Measurements from ENCODE around the gene MUCL3.
"Not testable (repeated sequence)": the region's sequence is repeated elsewhere in the genome, so short reads cannot be mapped to it uniquely, and the experiment has no call there.

MUCL3 gene

GRCh38 chr6:30918670-30919069, 22.1 kb upstream of the MUCL3 start:
- Histone ChIP-seq H3K9ac (no peak overlapping the region), H3K27me3 (no peaks in the 10 kb centered on the region), H3K4me2 (no peak overlapping the region), H3K36me3 (peaks cover 79% of the 10 kb centered on the region), H3K9me3 (no peaks in the 10 kb centered on the region), H3K27ac (no peak overlapping the region), H3K4me1 (peaks cover 17% of the 10 kb centered on the region), H4K20me1 (no peaks in the 10 kb centered on the region), H3K4me3 (no peak overlapping the region)
- TF ChIP-seq Cebpa-rat (IDR thresholded peaks at IDR 0.05) = no peak

GRCh38 chr6:30922447-30922852, 18.3 kb upstream of the MUCL3 start:
- H4K20me1 ChIP-seq = no peaks in the 10 kb centered on the region
- H3K4me3 ChIP-seq = no peak overlapping the region
- H3K27ac ChIP-seq = no peak overlapping the region
- H3K4me2 ChIP-seq = no peak overlapping the region
- TF ChIP-seq Cebpa-rat (IDR thresholded peaks at IDR 0.05) = no peak
- no peaks in the 10 kb centered on the region for H3K4me1 ChIP-seq
- H3K9ac ChIP-seq = no peak overlapping the region
- H3K9me3 ChIP-seq = no peaks in the 10 kb centered on the region
- peaks cover 100% of the 10 kb centered on the region for H3K36me3 ChIP-seq
- no peaks in the 10 kb centered on the region for H3K27me3 ChIP-seq

GRCh38 chr6:30924040-30924627, 16.6 kb upstream of the MUCL3 start:
- H4K20me1 ChIP-seq, H3K27ac ChIP-seq, H3K4me3 ChIP-seq, H3K27me3 ChIP-seq, H3K9ac ChIP-seq, H3K4me1 ChIP-seq, H3K4me2 ChIP-seq: not testable (repeated sequence)
- Histone ChIP-seq H3K36me3 (peaks cover 100% of the 10 kb centered on the region), H3K9me3 (peaks cover 13% of the 10 kb centered on the region)

GRCh38 chr6:30926644-30927043, 14.1 kb upstream of the MUCL3 start:
- no peak overlapping the region for H3K9ac ChIP-seq
- H3K27ac ChIP-seq = no peak overlapping the region
- no peak overlapping the region for H3K4me3 ChIP-seq
- TF ChIP-seq Cebpa-rat (IDR thresholded peaks at IDR 0.05) = no peak
- H3K4me2 ChIP-seq = no peak overlapping the region
- H3K9me3 ChIP-seq = peaks cover 13% of the 10 kb centered on the region
- no peaks in the 10 kb centered on the region for H3K4me1 ChIP-seq
- no peaks in the 10 kb centered on the region for H3K27me3 ChIP-seq
- peaks cover 74% of the 10 kb centered on the region for H3K36me3 ChIP-seq
- no peaks in the 10 kb centered on the region for H4K20me1 ChIP-seq

GRCh38 chr6:30927080-30927479, 13.7 kb upstream of the MUCL3 start:
- not testable (repeated sequence) for H3K27me3 ChIP-seq, H3K4me3 ChIP-seq, H3K4me1 ChIP-seq, H3K4me2 ChIP-seq, H3K27ac ChIP-seq, H3K9ac ChIP-seq, H4K20me1 ChIP-seq
- Histone ChIP-seq H3K9me3 (peaks cover 13% of the 10 kb centered on the region), H3K36me3 (peaks cover 70% of the 10 kb centered on the region)

GRCh38 chr6:30928677-30929076, 12.1 kb upstream of the MUCL3 start:
- no peak for TF ChIP-seq Cebpa-rat (IDR thresholded peaks at IDR 0.05)
- H3K27ac ChIP-seq = no peak overlapping the region
- no peaks in the 10 kb centered on the region for H3K27me3 ChIP-seq
- H3K4me3 ChIP-seq = no peak overlapping the region
- no peaks in the 10 kb centered on the region for H3K4me1 ChIP-seq
- no peak overlapping the region for H3K9ac ChIP-seq
- no peaks in the 10 kb centered on the region for H4K20me1 ChIP-seq
- peaks cover 54% of the 10 kb centered on the region for H3K36me3 ChIP-seq
- H3K9me3 ChIP-seq = peaks cover 13% of the 10 kb centered on the region
- no peak overlapping the region for H3K4me2 ChIP-seq

GRCh38 chr6:30930506-30930905, 10.3 kb upstream of the MUCL3 start:
- H3K9me3 ChIP-seq = peaks cover 13% of the 10 kb centered on the region
- no peaks in the 10 kb centered on the region for H4K20me1 ChIP-seq
- H3K27ac ChIP-seq = no peak overlapping the region
- no peak overlapping the region for H3K4me2 ChIP-seq
- H3K27me3 ChIP-seq = no peaks in the 10 kb centered on the region
- H3K36me3 ChIP-seq = peaks cover 36% of the 10 kb centered on the region
- no peak overlapping the region for H3K4me3 ChIP-seq
- H3K9ac ChIP-seq = no peak overlapping the region
- TF ChIP-seq Cebpa-rat (IDR thresholded peaks at IDR 0.05) = no peak
- no peaks in the 10 kb centered on the region for H3K4me1 ChIP-seq

GRCh38 chr6:30931272-30931671, 9.5 kb upstream of the MUCL3 start:
- Histone ChIP-seq H3K4me2 (no peak overlapping the region), H3K4me1 (no peaks in the 10 kb centered on the region), H3K27ac (no peak overlapping the region), H3K27me3 (no peaks in the 10 kb centered on the region), H3K9ac (no peak overlapping the region), H3K36me3 (peaks cover 28% of the 10 kb centered on the region), H3K9me3 (peaks cover 13% of the 10 kb centered on the region), H4K20me1 (no peaks in the 10 kb centered on the region), H3K4me3 (no peak overlapping the region)
- TF ChIP-seq Cebpa-rat (IDR thresholded peaks at IDR 0.05) = no peak

- peaks cover 13% of the 10 kb centered on the region for H3K9me3 ChIP-seq
- H3K4me1 ChIP-seq = no peaks in the 10 kb centered on the region
- H3K4me2 ChIP-seq = no peak within 1 kb of the TSS
- no peak within 1 kb of the TSS for H3K9ac ChIP-seq
- H3K4me3 ChIP-seq = no peak within 1 kb of the TSS
- TF ChIP-seq Cebpa-rat (IDR thresholded peaks at IDR 0.05) = no peak
- H3K27me3 ChIP-seq = no peaks in the 10 kb centered on the region
- no peak within 1 kb of the TSS for H3K27ac ChIP-seq
- peaks cover 20% of the 10 kb centered on the region for H3K36me3 ChIP-seq
- no peaks in the 10 kb centered on the region for H4K20me1 ChIP-seq
Measured at GRCh38 chr6:30931969-30932645, 8.7 kb upstream of the MUCL3 start, which contains the start of gene SFTA2. Gene SFTA2, minus strand, starts transcription at chr6:30932170. Its CDS starts 74 bp downstream, at chr6:30932096.

- no peak for TF ChIP-seq Cebpa-rat (IDR thresholded peaks at IDR 0.05)
- H3K4me1 ChIP-seq = no peaks in the 10 kb centered on the region
- no peak overlapping the region for H3K4me3 ChIP-seq
- peaks cover 13% of the 10 kb centered on the region for H3K36me3 ChIP-seq
- no peaks in the 10 kb centered on the region for H4K20me1 ChIP-seq
- H3K27ac ChIP-seq = no peak overlapping the region
- no peaks in the 10 kb centered on the region for H3K27me3 ChIP-seq
- H3K9ac ChIP-seq = no peak overlapping the region
- peaks cover 13% of the 10 kb centered on the region for H3K9me3 ChIP-seq
- no peak overlapping the region for H3K4me2 ChIP-seq
Measured at GRCh38 chr6:30932665-30933365, 8.0 kb upstream of the MUCL3 start.
